Measurements from ENCODE around the gene SEPHS1. TPM values are rescaled to one million over a fixed set of nuclear protein-coding genes. Genes with fewer than 3 reads are reported as not detected.
A peak's percentile ranks its signal among the peaks of the same experiment; 100 is the strongest.

The SEPHS1 gene
- total and polyA plus RNA-seq, 2 donors (not counting 1 experiment from before 2014, with no cell fraction given) = 14.7 to 29.1 TPM

DNA sequence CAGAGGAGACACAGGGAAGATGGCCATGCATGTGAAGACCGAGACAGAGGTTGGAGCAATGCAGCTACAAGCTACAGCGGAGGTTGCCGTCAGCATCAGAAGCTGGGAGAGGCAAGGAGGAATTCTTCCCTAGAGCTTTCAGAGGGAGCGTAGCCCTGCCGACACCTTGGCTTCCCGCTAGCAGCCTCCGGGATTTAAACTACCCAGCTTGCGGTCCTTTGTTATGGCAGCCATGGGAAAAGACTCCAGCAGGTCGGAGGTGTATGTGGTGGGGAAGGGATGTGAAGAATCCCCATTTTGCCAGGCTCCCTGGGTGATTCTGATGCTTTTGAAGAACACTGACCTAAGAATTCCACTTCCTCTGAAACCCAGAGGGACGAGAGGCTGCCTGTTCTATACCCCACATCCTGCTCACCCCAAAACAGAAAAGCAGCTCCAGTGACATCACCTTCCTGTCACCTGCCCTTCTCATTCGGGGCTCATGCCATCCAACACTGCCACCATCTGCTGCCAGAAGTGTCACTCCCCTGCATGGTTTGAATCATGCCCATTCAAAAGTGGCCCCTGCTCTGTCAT lies 3.3 kb upstream of the SEPHS1 start:
- H3K4me3 Mint-ChIP-seq = peak overlapping the region; percentile 52
- H4K20me1 ChIP-seq (ENCODE audit: control insufficient read depth, insufficient read depth, low read length, poor library complexity, severe bottlenecking) = no peaks in the 10 kb centered on the region
- H3K27ac ChIP-seq (ENCODE audit: low read length in 2 of 2) = no peak overlapping the region
- CTCF ChIA-PET = interaction anchor here (0.5 to 7.2 kb wide), 5 partner anchors 49 to 1329 kb away, joined by 3 to 41 read pairs (median 6); partner anchors contain the start of gene MCM10
- H3K4me1 Mint-ChIP-seq = peaks cover 38% of the 10 kb centered on the region
- H3K27me3 Mint-ChIP-seq = peaks cover 10% of the 10 kb centered on the region
- TF ChIP-seq, protein P1, sequence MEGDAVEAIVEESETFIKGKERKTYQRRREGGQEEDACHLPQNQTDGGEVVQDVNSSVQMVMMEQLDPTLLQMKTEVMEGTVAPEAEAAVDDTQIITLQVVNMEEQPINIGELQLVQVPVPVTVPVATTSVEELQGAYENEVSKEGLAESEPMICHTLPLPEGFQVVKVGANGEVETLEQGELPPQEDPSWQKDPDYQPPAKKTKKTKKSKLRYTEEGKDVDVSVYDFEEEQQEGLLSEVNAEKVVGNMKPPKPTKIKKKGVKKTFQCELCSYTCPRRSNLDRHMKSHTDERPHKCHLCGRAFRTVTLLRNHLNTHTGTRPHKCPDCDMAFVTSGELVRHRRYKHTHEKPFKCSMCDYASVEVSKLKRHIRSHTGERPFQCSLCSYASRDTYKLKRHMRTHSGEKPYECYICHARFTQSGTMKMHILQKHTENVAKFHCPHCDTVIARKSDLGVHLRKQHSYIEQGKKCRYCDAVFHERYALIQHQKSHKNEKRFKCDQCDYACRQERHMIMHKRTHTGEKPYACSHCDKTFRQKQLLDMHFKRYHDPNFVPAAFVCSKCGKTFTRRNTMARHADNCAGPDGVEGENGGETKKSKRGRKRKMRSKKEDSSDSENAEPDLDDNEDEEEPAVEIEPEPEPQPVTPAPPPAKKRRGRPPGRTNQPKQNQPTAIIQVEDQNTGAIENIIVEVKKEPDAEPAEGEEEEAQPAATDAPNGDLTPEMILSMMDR (IDR thresholded peaks at IDR 0.05) = no peak
- no peak for TF ChIP-seq EZH2 (IDR thresholded peaks at IDR 0.05; ENCODE audit: borderline replicate concordance, insufficient read depth, low read depth, low read length, poor library complexity, severe bottlenecking)
- ATAC-seq (ENCODE audit: low read depth) (no peak), DNase-seq (peak; percentile 50)
- no peak overlapping the region for H2AFZ ChIP-seq (ENCODE audit: insufficient read depth, low read depth, low read length, poor library complexity, severe bottlenecking)
- H3K27ac Mint-ChIP-seq = no peak overlapping the region
- H3K9me3 Mint-ChIP-seq (ENCODE audit: insufficient read depth) = no peaks in the 10 kb centered on the region
- H3K4me1 ChIP-seq (ENCODE audit: control insufficient read depth in 2 of 2, insufficient read depth in 2 of 2, low read length in 2 of 2) = peaks cover 20 to 32% of the 10 kb centered on the region in 2 donors
- intact Hi-C loops (cut with micrococcal nuclease) = no loop called here
- H3K4me3 ChIP-seq (ENCODE audit: control extremely low read depth in 1 of 5, extremely low read depth in 1 of 5, insufficient read depth in 1 of 5, low read depth in 2 of 5, low read length in 4 of 5) = no peak overlapping the region
- no peaks in the 10 kb centered on the region for H3K9me3 ChIP-seq (ENCODE audit: control extremely low read depth in 1 of 3, control insufficient read depth in 2 of 3, insufficient read depth in 1 of 3, low read length in 2 of 3)
- H3K9ac ChIP-seq (ENCODE audit: low read length) = no peak overlapping the region
- peaks cover 7% of the 10 kb centered on the region for H3K79me2 ChIP-seq (ENCODE audit: control insufficient read depth, insufficient read depth, low read length)
- POLR2A ChIA-PET = no interaction called here
- peak overlapping the region; percentile 22 for H3K4me2 ChIP-seq (replicated peaks; ENCODE audit: low read depth, low read length, poor library complexity, severe bottlenecking)
- 74% methylated on average over 10 of the region's 11 CpGs for WGBS (ENCODE audit: insufficient coverage)
- peaks cover 0 to 35% (median 7%) of the 10 kb centered on the region in 4 experiments for H3K27me3 ChIP-seq (replicated peaks in 1 of 4; ENCODE audit: control extremely low read depth in 1 of 4, control insufficient read depth in 3 of 4, insufficient read depth in 4 of 4, low read length in 3 of 4)
- H3K36me3 ChIP-seq (replicated peaks in 1 of 2; ENCODE audit: control extremely low read depth in 1 of 2, control insufficient read depth in 1 of 2, extremely low read depth in 1 of 2, insufficient read depth in 2 of 2, low read length in 1 of 2) = no peaks in the 10 kb centered on the region
